ENCODE measurements around the gene GLOD4.
"Not testable (repeated sequence)": the region's sequence is repeated elsewhere in the genome, so short reads cannot be mapped to it uniquely, and the experiment has no call there.

The GLOD4 gene

DNA sequence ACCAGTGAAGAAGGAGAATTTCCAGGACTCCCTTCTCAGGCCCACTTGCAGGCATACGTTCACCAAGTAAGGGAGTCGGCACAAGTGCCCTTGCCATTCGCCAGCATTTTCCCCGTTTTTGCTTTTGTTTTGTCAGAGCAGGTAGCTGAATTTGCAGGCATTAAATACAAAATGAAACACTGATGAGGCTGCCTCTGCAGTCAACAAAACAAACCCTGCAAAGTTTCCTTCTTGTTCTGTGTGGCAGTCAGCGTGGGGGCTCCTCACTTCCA lies 7.8 kb downstream of the GLOD4 start:
- DNase-seq (ENCODE audit: low read depth in 3 of 3): no peak

DNA sequence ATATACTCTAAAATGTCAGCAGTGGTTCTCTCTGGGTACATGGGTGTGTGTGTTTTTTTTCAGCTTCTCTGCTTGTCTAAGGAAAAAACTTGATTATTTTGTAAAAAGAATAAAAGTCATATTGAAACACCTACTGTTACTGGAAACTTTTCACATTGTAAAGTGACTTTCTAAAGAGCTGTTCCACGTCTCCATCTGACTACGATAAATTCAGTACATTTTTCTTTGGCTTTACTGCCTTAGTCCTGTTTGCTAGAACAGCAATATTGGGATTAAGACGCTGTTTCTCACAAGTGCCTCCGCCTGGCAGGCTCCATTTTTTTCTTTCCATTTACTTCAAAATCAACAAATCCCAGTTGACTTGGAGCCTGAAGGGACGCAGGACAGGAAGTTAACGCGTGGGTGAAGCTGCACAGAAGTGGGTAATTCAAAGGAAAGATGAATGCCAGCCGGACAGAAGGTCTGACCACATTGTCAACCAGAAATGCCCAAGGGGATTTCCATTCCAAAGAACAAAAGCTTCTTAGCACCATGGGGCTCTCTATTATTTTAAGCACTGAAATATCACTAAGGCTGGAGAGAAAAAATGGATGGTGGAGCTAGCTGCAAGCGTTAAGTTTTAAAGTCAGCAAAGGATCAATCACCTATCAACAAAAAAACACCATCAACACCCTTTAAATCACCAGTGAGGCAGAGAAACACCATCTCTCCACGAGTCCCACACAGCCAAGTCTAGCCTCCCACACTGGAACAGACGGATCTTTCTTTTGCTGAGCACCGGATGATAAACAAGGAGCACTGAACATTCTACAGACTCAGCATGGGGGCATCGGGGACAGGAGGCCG lies 8.4 kb downstream of the GLOD4 start:
- DNase-seq (ENCODE audit: low read depth in 3 of 3): no peak

- no peak for DNase-seq (ENCODE audit: low read depth in 3 of 3)
Observed at GRCh38 chr17:773016-773415, 9.1 kb downstream of the GLOD4 start.

- DNase-seq (ENCODE audit: low read depth in 3 of 3): no peak
Observed at GRCh38 chr17:767076-767475, 15.0 kb downstream of the GLOD4 start.

DNA sequence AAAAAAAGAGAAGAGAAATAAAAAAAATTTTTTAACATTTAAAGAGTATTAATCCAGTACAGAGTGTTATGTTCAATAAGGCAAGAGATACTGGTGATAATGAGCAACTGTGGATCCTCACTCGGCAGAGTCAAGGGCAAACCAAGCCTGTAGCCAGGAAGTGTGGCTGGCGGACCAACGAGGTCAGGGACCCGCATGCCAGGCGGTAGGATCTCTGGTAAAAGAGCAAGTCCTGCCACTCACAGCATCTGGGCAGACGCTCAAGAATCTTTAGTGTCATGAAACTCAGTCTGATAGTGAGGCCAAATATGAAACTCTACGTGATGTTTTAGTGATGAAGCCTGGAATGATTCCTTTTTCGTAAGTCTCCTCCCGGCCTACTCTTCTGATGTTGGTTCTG lies 21.7 kb downstream of the GLOD4 start:
- DNase-seq (ENCODE audit: low read depth in 3 of 3): no peak

- DNase-seq (ENCODE audit: low read depth in 3 of 3): no peak
Observed at GRCh38 chr17:759964-760363, 22.1 kb downstream of the GLOD4 start.

DNA sequence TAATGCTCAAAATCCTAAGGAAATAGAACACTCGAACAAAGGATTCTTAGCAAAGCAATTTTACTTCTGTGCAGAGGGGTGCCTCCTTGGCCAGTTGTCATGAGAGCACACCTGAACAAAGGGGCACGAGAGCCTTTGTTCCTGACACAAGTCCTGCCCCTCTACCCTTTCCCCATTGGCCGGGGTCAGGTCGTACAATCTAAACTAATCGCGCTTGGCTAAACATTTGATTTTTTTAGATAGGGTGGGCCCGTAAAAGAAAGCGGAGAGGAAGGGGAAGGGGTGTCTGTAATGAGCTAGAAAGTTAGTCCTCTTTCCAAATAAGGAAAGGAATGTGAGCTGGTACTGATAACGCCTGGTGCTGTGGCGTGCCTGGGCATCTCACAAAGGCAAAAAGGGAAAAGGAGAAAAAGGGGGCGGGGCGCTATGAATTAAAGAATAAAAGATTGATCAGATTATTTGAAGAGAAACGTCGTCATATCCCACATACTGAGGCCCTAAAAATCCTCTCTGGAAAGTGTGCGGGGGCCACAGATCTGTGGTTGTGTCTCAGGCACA lies 26.0 kb downstream of the GLOD4 start:
- not testable (repeated sequence) for DNase-seq (ENCODE audit: low read depth in 3 of 3)

- not testable (repeated sequence) for DNase-seq (ENCODE audit: low read depth in 3 of 3)
Observed at GRCh38 chr17:755319-755961, 26.6 kb downstream of the GLOD4 start.

DNA sequence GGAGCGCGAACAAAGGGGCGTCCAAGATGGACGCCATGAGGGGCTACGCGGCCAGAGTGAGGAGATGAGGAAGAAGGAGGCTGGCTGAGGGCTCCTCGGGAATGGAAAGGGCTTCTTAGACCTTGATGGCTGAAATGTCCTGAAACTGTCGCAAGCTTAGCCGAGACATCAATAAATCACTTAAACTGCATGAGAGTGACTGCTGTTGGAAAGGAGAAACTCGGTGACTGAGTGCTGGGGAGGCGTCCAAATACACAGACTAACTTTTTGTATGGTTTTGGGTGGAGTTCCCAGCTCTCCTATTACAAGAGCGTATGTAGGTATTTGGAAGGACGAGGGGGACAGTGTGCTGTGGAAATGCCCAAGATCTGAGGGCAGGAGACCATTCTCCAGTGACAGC lies 28.7 kb downstream of the GLOD4 start:
- no peak for DNase-seq (ENCODE audit: low read depth in 3 of 3)

DNA sequence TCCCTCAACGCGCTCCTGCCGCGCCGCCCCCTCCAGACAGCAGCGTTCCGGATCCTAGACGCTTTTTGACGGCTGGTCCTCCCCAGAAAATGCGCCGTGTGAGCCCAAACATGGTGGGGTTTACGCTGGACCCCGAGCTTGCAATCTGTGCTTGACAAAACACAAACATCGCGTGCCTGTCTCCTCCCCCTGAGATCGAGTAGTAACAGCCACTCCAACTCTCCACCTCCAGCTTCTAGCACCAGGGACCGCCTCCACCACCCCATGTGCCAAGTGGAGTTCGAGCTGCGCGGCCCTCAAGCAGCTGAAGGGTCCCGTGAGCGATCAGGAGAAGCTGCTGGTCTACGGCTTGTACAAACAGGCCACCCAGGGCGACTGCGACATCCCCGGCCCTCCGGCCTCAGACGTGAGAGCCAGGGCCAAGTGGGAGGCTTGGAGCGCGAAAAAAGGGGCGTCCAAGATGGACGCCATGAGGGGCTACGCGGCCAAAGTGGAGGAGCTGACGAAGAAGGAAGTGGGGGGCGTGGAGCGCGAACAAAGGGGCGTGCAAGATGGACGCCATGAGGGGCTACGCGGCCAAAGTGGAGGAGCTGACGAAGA lies 29.4 kb downstream of the GLOD4 start:
- peak in 2 of 3 donors; percentile 8 to 38 for DNase-seq (ENCODE audit: low read depth in 3 of 3)

GRCh38 chr17:752002-752619 lies 30.0 kb downstream of the GLOD4 start, which contains the start of gene GEMIN4:
GEMIN4 (minus strand) TSS chr17:752264; CDS start chr17:752142, 122 bp downstream.
- DNase-seq (ENCODE audit: low read depth in 3 of 3): peak; percentile 94 to 98 (median 97)

DNA sequence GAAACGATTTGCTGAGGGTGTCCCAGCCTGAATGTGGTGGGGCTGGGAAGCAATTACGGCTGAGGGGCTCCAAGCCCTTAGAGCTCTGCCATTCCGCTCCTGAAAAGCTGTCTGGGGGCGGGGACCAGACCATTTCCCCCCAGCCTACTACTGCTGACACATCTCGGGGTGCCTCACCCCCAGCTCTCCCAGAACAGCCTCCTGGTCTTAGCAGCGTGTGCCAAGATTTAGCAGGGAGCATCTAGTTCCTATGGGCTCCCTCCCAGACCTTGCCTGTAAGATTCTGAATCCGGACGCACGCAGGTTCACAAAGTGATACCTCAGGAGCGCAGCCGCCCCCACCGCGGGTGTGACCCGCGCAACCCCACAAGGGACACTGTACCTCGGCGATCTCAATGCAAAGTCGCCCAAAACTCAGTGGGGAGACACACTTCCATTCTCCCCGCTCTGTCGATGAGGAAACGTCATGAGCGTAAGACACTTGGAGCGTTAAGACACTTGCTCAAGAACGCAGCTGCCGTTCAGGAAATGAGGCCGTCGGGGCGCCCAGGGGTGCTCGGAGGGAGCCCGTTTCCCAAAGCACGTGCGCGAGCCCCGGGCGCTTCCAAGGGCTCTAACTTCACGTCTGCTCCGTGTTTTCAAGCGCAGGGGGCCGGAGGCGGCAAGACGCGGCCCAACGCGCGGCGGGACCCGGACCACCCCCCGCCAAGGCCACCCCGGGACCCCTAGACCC lies 30.6 kb downstream of the GLOD4 start:
- peak in 2 of 3 donors; percentile 33 to 44 for DNase-seq (ENCODE audit: low read depth in 3 of 3)

DNA sequence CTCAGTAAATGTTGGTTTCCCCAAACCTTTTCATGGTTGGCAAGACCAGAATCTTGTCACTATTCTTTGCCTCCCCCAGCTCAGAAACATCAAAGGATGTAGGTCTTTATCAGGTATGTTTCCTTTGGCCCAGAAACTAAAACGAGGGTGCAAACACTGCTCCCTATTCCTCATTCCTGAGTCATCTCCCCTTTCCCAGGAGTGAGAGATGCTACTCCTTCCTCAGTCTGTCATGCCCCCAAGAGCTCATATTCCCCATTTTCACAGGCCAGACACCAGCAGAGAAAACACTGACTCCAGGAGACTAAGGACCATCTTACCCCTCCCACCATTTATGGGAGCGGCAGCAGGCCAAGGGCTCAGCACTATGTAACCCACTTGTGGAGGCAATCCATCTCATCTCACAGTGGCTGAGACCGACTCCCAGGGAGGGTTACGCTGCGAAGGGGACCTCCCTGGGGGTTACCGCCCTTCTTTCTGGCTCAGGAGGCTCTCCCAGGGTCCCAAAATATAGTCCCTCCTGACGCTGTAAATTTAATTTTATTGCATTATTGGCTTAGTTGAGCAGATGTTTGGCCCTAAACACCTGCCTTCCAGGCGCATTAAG lies 31.5 kb downstream of the GLOD4 start:
- no peak for DNase-seq (ENCODE audit: low read depth in 3 of 3)

DNA sequence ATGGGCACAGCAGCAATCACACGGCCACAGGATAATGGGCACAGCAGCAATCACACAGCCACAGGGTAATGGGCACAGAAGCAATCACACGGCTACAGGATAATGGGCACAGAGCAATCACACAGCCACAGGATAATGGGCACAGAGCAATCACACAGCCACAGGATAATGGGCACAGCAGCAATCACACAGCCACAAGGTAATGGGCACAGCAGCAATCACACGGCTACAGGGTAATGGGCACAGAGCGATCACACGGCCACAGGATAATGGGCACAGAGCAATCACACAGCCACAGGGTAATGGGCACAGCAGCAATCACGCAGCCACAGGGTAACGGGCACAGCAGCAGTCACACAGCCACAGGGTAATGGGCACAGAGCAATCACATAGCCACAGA lies 32.7 kb downstream of the GLOD4 start:
- DNase-seq (ENCODE audit: low read depth in 3 of 3): not testable (repeated sequence)

GRCh38 chr17:748604-749003 lies 33.5 kb downstream of the GLOD4 start:
- not testable (repeated sequence) for DNase-seq (ENCODE audit: low read depth in 3 of 3)

- DNase-seq (ENCODE audit: low read depth in 3 of 3): no peak
Observed at GRCh38 chr17:746783-747629, 35.1 kb downstream of the GLOD4 start.

- DNase-seq (ENCODE audit: low read depth in 3 of 3): no peak
Observed at GRCh38 chr17:746181-746580, 35.9 kb downstream of the GLOD4 start.

GRCh38 chr17:745406-745805 lies 36.7 kb downstream of the GLOD4 start:
- DNase-seq (ENCODE audit: low read depth in 3 of 3): no peak

DNA sequence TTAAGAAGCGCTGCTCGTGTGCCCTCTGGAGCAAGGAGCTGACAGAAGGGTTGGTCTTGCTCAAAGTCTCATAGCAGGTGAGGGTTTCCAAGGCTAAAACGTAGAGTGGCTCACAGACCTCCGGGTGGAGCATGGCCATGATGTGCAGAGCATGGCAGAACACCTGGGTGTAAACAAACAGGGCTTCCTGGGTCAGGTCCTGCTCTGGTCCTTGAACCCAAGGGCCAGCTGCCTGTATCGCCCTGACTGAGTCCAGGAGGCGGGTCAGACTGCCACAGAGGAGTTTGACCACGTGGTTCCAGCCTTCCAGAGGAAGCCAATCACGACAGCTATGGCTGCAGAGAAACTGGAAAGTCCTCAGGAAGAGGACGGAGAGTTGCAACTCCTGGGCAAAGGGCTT lies 37.1 kb downstream of the GLOD4 start:
- no peak for DNase-seq (ENCODE audit: low read depth in 3 of 3)

DNA sequence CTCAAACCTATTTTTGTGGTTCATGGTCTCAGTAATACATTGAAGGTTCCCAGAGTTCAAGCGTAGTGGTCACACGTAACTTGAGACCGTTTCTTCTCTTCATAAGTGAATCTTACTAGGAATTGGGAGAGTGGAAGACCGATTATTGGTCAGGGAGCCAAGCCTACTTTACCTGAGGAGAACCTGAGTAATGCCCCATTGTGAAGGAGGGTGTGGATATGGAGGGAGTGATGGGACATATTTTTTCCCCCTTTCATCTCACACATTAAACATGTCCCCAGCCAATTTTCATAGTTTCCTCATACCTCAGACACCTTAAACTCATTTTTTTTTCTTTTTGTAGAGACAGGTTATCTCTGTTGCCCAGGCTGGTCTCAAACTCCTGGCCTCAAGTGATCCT lies 38.9 kb downstream of the GLOD4 start:
- DNase-seq (ENCODE audit: low read depth in 3 of 3): no peak

Measured in stimulated activated CD4-positive, alpha-beta T cell treated with anti-CD3 and anti-CD28 coated beads, TNF-alpha, amount 100 ng/mL, for 48 hours (primary cell).